ENCODE data around the gene MPRIP. TPM values are rescaled to one million over a fixed set of nuclear protein-coding genes. Genes with fewer than 3 reads are reported as not detected.
A peak's percentile ranks its signal among the peaks of the same experiment; 100 is the strongest.

MPRIP gene
- total RNA-seq, 6 experiments from 2014 or later: 39.0 to 97.6 (median 76.7) TPM

GRCh38 chr17:17035490-17035889, 6.8 kb upstream of the MPRIP start:
- 57% methylated on average over 4 of the region's 6 CpGs for WGBS (ENCODE audit: insufficient coverage, low coverage, low lambda C conversion rate, missing lambda C conversion rate)
- no peaks in the 10 kb centered on the region for H3K27me3 ChIP-seq
- no peak overlapping the region for H3K27ac ChIP-seq
- peaks cover 0 to 22% (median 7%) of the 10 kb centered on the region in 4 donors for H3K4me1 ChIP-seq
- H3K9me3 ChIP-seq: no peaks in the 10 kb centered on the region
- TF ChIP-seq CTCF (IDR thresholded peaks at IDR 0.05) (no peak), POLR2A (IDR thresholded peaks at IDR 0.05) (no peak)
- peak in 1 of 3 donors; percentile 22 for DNase-seq
- ATAC-seq: no peak
- intact Hi-C loops (cut with DNase I): no loop called here
- H3K36me3 ChIP-seq: no peaks in the 10 kb centered on the region
- H3K4me3 ChIP-seq: no peak overlapping the region

GRCh38 chr17:17035920-17036523, 6.2 kb upstream of the MPRIP start:
- H3K27me3 ChIP-seq: no peaks in the 10 kb centered on the region
- H3K27ac ChIP-seq: no peak overlapping the region
- intact Hi-C loops (cut with DNase I): no loop called here
- ATAC-seq (no peak), DNase-seq (peak in 1 of 3 donors; percentile 11)
- 85% methylated on average over 12 of the region's 12 CpGs for WGBS (ENCODE audit: insufficient coverage, low coverage, low lambda C conversion rate, missing lambda C conversion rate)
- H3K9me3 ChIP-seq: no peaks in the 10 kb centered on the region
- no peaks in the 10 kb centered on the region for H3K36me3 ChIP-seq
- TF ChIP-seq CTCF (IDR thresholded peaks at IDR 0.05): no peak
- no peak for TF ChIP-seq POLR2A (IDR thresholded peaks at IDR 0.05)
- H3K4me3 ChIP-seq: no peak overlapping the region
- H3K4me1 ChIP-seq: peaks cover 0 to 26% (median 8%) of the 10 kb centered on the region in 4 donors

- Histone ChIP-seq H3K36me3 (no peaks in the 10 kb centered on the region), H3K4me1 (peaks cover 0 to 31% (median 11%) of the 10 kb centered on the region in 4 donors), H3K27me3 (no peaks in the 10 kb centered on the region), H3K9me3 (no peaks in the 10 kb centered on the region), H3K27ac (no peak overlapping the region), H3K4me3 (no peak overlapping the region)
- DNase-seq (peak in 1 of 3 donors; percentile 31), ATAC-seq (no peak)
- intact Hi-C loops (cut with DNase I): no loop called here
- no peak for TF ChIP-seq CTCF (IDR thresholded peaks at IDR 0.05)
- TF ChIP-seq POLR2A (IDR thresholded peaks at IDR 0.05): no peak
- WGBS (ENCODE audit: insufficient coverage, low coverage, low lambda C conversion rate, missing lambda C conversion rate): 56% methylated on average over 9 of the region's 10 CpGs
Observed at GRCh38 chr17:17036524-17036998, 5.7 kb upstream of the MPRIP start.

- intact Hi-C loops (cut with DNase I): no loop called here
- Histone ChIP-seq H3K4me3 (no peak overlapping the region), H3K36me3 (no peaks in the 10 kb centered on the region), H3K4me1 (peaks cover 0 to 42% (median 12%) of the 10 kb centered on the region in 4 donors), H3K9me3 (no peaks in the 10 kb centered on the region), H3K27me3 (no peaks in the 10 kb centered on the region), H3K27ac (no peak overlapping the region)
- 90% methylated on average over 6 of the region's 6 CpGs for WGBS (ENCODE audit: insufficient coverage, low coverage, low lambda C conversion rate, missing lambda C conversion rate)
- DNase-seq (peak in 1 of 3 donors; percentile 16), ATAC-seq (no peak)
- no peak for TF ChIP-seq CTCF (IDR thresholded peaks at IDR 0.05)
- TF ChIP-seq POLR2A (IDR thresholded peaks at IDR 0.05): no peak
Observed at GRCh38 chr17:17039911-17040310, 2.3 kb upstream of the MPRIP start.
